GM12878 (cell line): ENCODE results near the gene EWSR1. TPM values are rescaled to one million over a fixed set of nuclear protein-coding genes. Genes with fewer than 3 reads are reported as not detected.
A peak's percentile ranks its signal among the peaks of the same experiment; 100 is the strongest.

ENCODE experiments used
- BMI1 ChIP-seq: fragments of 450-650 bp; IDR thresholded peaks from 2 replicates; pipeline ENCODE4 v1.6.1; 2016; ENCODE audit warnings: mild to moderate bottlenecking, moderate library complexity, borderline replicate concordance
- CEBPB ChIP-seq, 2 experiments: fragments of 150-350 bp in 1 of 2; IDR thresholded peaks; 2 replicates each; pipeline ENCODE4 v1.6.1; 2012 to 2014; ENCODE audit warnings: low read depth in 2 of 2, low read length in 2 of 2, borderline replicate concordance in 1 of 2, inconsistent platforms in 1 of 2
- CREB1 ChIP-seq: IDR thresholded peaks from 2 replicates; pipeline ENCODE4 v1.6.1; 2012; ENCODE audit warnings: low read depth, mild to moderate bottlenecking, inconsistent platforms
- HCFC1 ChIP-seq: fragments of 150-350 bp; IDR thresholded peaks from 2 replicates; pipeline ENCODE4 v1.6.1; 2014; ENCODE audit warnings: low read length
- NFYA ChIP-seq: IDR thresholded peaks from 2 replicates; pipeline ENCODE4 v1.6.1; 2011; ENCODE audit warnings: low read depth, mild to moderate bottlenecking, low read length, improper control_type of control experiment, borderline replicate concordance
- NR2C2 ChIP-seq: IDR thresholded peaks from 2 replicates; pipeline ENCODE4 v1.6.1; 2011; ENCODE audit warnings: borderline replicate concordance, low read depth; ENCODE audit not compliant: control insufficient read depth, insufficient read length
- POLR2A ChIP-seq: IDR thresholded peaks from 2 replicates; pipeline ENCODE4 v1.6.1; 2011; ENCODE audit warnings: low read depth, mild to moderate bottlenecking, low read length
- RAD21 ChIP-seq: IDR thresholded peaks from 2 replicates; pipeline ENCODE4 v1.6.1; 2011; ENCODE audit warnings: mild to moderate bottlenecking, low read depth, low read length, moderate library complexity; ENCODE audit not compliant: insufficient read depth
- SIN3A ChIP-seq: IDR thresholded peaks from 2 replicates; pipeline ENCODE4 v1.6.1; 2012; ENCODE audit warnings: low read depth, low read length, improper control_type of control experiment
- SMAD5 ChIP-seq: IDR thresholded peaks from 2 replicates; pipeline ENCODE4 v1.6.1; 2016; ENCODE audit warnings: antibody characterized with exemption, low read depth
- SPI1 ChIP-seq: IDR thresholded peaks from 2 replicates; pipeline ENCODE4 v1.6.1; 2011; ENCODE audit warnings: low read depth, mild to moderate bottlenecking, low read length, moderate library complexity, borderline replicate concordance; ENCODE audit not compliant: insufficient read depth
- STAT1 ChIP-seq: fragments of 450-650 bp; conservative IDR thresholded peaks from 2 replicates; pipeline ENCODE4 v1.6.1; 2014; ENCODE audit warnings: antibody characterized with exemption, mild to moderate bottlenecking
- SUPT20H ChIP-seq: IDR thresholded peaks from 2 replicates; pipeline ENCODE4 v1.6.1; 2011; ENCODE audit warnings: low read depth, mild to moderate bottlenecking, low read length, moderate library complexity, borderline replicate concordance; ENCODE audit not compliant: control insufficient read depth
- YBX1 ChIP-seq: fragments of 450-650 bp; IDR thresholded peaks from 2 replicates; pipeline ENCODE4 v1.6.1; 2016; ENCODE audit warnings: antibody characterized with exemption
- ZNF274 ChIP-seq: IDR thresholded peaks from one replicate; pipeline ENCODE4 v1.8.0; 2011; ENCODE audit not compliant: insufficient read length, insufficient read depth
- polyA plus RNA-seq, 11 experiments: library from polyadenylated mRNA; depleted of rRNA in 4 of 11; unstranded in 6 of 11; stranded (reverse) in 5 of 11; fragments of >200 nt; fragmentation: Nextera tagmentation in 4 of 11; fragmentation: Illumina TruSeq in 1 of 11; extraction: Ambion mirVana in 4 of 11; extraction: Trizol in 1 of 11; gene quantifications; 1 replicate in 1 of 11; 2 replicates in 10 of 11; pipeline versions ENCODE4 v1.2.1 to v1.2.3, GENCODE V29; 2011 to 2016; ENCODE audit warnings: inconsistent platforms in 2 of 11, missing spikeins in 2 of 11, low read depth in 1 of 11
- total RNA-seq, 4 experiments: library from RNA; depleted of rRNA in 3 of 4; stranded (reverse); fragments of >200 nt in 3 of 4; fragmentation: Illumina TruSeq in 1 of 4; extraction: Trizol in 1 of 4; gene quantifications; 2 replicates each; pipeline versions ENCODE4 v1.2.1 to v1.2.3, GENCODE V29; 2013 to 2021
- TF ChIP-seq, protein P1 (sequence below): IDR thresholded peaks from 2 replicates; pipeline ENCODE4 v1.6.1; 2012; ENCODE audit warnings: mild to moderate bottlenecking, low read depth, low read length
- TF ChIP-seq, protein P2 (sequence below): IDR thresholded peaks from 2 replicates; pipeline ENCODE4 v1.6.1; 2011; ENCODE audit warnings: low read depth, low read length, improper control_type of control experiment, borderline replicate concordance
- TF ChIP-seq, protein P3 (sequence below): IDR thresholded peaks from 2 replicates; pipeline ENCODE4 v1.6.1; 2011; ENCODE audit warnings: mild to moderate bottlenecking, low read depth, low read length, moderate library complexity; ENCODE audit not compliant: insufficient replicate concordance
- TF ChIP-seq, protein P4 (sequence below): IDR thresholded peaks from 2 replicates; pipeline ENCODE4 v1.6.1; 2011; ENCODE audit warnings: borderline replicate concordance, low read depth, mild to moderate bottlenecking, moderate library complexity, mixed read lengths, low read length; ENCODE audit not compliant: insufficient read depth; ENCODE audit errors: extremely low read length
- TF ChIP-seq, protein P5 (sequence below): IDR thresholded peaks from 2 replicates; pipeline ENCODE4 v1.6.1; 2012; ENCODE audit warnings: low read depth, low read length, improper control_type of control experiment
- TF ChIP-seq, protein P6 (sequence below): fragments of 450-650 bp; IDR thresholded peaks from 2 replicates; pipeline ENCODE4 v1.6.1; 2016; ENCODE audit warnings: mild to moderate bottlenecking

The EWSR1 gene
- total and polyA plus RNA-seq, 10 of the 15 experiments (the other 5 are each of a cell fraction or from before 2014, with no cell fraction given), result 130 to 480 (median 356) TPM

DNA sequence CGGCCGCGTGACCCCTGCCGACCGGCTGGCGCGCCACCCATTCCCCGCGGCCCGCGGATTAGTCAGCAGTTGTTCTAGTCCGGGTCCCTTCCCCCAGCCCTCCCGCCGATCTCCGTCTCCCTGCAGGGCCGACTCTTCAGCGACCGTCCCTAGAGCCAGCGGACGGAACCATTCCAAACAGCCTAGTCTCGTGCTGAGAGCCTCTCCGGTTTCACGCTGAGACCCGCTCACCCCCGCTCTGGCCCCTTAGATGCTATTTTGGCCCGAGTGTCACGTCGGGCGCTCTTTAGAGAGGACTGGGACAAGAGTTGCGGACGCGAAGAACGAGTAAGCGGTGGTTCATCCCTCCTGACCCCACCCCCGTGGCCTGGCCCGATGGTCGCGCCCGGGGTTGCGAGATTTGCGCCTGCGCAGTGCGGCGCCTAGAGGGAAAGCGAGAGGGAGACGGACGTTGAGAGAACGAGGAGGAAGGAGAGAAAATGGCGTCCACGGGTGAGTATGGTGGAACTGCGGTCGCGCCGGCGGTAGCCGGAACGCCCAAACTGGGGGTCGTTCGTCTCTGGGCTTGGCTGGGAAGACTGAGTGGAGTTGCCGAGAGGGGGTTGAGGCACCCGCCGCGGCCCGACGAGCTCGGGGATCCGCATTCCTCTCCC lies at the start of gene EWSR1, which contains the start of gene RHBDD3 (continued):
- TF ChIP-seq CEBPB (IDR thresholded peaks at IDR 0.05; ENCODE audit: borderline replicate concordance in 1 of 2, low read depth in 2 of 2, low read length in 2 of 2) (no peak), SPI1 (no peak), HCFC1 (no peak), SMAD5 (peak; percentile 73), YBX1 (no peak), BMI1 (no peak), NFYA (no peak), RAD21 (no peak), POLR2A (peak; percentile 97), SIN3A (peak; percentile 67; the same call in 1 of the 2 replicates), STAT1 (peak; percentile 94), CREB1 (peak; percentile 79), SUPT20H (peak; percentile 43; the same call in 1 of the 2 replicates), NR2C2 (no peak), ZNF274 (no peak)
- TF ChIP-seq, protein P1, sequence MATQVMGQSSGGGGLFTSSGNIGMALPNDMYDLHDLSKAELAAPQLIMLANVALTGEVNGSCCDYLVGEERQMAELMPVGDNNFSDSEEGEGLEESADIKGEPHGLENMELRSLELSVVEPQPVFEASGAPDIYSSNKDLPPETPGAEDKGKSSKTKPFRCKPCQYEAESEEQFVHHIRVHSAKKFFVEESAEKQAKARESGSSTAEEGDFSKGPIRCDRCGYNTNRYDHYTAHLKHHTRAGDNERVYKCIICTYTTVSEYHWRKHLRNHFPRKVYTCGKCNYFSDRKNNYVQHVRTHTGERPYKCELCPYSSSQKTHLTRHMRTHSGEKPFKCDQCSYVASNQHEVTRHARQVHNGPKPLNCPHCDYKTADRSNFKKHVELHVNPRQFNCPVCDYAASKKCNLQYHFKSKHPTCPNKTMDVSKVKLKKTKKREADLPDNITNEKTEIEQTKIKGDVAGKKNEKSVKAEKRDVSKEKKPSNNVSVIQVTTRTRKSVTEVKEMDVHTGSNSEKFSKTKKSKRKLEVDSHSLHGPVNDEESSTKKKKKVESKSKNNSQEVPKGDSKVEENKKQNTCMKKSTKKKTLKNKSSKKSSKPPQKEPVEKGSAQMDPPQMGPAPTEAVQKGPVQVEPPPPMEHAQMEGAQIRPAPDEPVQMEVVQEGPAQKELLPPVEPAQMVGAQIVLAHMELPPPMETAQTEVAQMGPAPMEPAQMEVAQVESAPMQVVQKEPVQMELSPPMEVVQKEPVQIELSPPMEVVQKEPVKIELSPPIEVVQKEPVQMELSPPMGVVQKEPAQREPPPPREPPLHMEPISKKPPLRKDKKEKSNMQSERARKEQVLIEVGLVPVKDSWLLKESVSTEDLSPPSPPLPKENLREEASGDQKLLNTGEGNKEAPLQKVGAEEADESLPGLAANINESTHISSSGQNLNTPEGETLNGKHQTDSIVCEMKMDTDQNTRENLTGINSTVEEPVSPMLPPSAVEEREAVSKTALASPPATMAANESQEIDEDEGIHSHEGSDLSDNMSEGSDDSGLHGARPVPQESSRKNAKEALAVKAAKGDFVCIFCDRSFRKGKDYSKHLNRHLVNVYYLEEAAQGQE, result 0 out of 2 replicates have a peak, but pooled peaks have one; percentile 22
- TF ChIP-seq, protein P2, sequence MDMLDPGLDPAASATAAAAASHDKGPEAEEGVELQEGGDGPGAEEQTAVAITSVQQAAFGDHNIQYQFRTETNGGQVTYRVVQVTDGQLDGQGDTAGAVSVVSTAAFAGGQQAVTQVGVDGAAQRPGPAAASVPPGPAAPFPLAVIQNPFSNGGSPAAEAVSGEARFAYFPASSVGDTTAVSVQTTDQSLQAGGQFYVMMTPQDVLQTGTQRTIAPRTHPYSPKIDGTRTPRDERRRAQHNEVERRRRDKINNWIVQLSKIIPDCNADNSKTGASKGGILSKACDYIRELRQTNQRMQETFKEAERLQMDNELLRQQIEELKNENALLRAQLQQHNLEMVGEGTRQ, result no peak
- TF ChIP-seq, protein P3, sequence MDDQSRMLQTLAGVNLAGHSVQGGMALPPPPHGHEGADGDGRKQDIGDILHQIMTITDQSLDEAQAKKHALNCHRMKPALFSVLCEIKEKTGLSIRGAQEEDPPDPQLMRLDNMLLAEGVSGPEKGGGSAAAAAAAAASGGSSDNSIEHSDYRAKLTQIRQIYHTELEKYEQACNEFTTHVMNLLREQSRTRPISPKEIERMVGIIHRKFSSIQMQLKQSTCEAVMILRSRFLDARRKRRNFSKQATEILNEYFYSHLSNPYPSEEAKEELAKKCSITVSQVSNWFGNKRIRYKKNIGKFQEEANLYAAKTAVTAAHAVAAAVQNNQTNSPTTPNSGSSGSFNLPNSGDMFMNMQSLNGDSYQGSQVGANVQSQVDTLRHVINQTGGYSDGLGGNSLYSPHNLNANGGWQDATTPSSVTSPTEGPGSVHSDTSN, result no peak
- TF ChIP-seq, protein P4, sequence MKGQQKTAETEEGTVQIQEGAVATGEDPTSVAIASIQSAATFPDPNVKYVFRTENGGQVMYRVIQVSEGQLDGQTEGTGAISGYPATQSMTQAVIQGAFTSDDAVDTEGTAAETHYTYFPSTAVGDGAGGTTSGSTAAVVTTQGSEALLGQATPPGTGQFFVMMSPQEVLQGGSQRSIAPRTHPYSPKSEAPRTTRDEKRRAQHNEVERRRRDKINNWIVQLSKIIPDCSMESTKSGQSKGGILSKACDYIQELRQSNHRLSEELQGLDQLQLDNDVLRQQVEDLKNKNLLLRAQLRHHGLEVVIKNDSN, result peak; percentile 7
- TF ChIP-seq, protein P5, sequence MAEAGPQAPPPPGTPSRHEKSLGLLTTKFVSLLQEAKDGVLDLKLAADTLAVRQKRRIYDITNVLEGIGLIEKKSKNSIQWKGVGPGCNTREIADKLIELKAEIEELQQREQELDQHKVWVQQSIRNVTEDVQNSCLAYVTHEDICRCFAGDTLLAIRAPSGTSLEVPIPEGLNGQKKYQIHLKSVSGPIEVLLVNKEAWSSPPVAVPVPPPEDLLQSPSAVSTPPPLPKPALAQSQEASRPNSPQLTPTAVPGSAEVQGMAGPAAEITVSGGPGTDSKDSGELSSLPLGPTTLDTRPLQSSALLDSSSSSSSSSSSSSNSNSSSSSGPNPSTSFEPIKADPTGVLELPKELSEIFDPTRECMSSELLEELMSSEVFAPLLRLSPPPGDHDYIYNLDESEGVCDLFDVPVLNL, result peak; percentile 41; the same call in 1 of the 2 replicates
- TF ChIP-seq, protein P6, sequence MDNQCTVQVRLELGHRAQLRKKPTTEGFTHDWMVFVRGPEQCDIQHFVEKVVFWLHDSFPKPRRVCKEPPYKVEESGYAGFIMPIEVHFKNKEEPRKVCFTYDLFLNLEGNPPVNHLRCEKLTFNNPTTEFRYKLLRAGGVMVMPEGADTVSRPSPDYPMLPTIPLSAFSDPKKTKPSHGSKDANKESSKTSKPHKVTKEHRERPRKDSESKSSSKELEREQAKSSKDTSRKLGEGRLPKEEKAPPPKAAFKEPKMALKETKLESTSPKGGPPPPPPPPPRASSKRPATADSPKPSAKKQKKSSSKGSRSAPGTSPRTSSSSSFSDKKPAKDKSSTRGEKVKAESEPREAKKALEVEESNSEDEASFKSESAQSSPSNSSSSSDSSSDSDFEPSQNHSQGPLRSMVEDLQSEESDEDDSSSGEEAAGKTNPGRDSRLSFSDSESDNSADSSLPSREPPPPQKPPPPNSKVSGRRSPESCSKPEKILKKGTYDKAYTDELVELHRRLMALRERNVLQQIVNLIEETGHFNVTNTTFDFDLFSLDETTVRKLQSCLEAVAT, result peak; percentile 93
